HG03378 (cell line): ENCODE measurements around the gene KANK3.
"Not testable (repeated sequence)": the region's sequence is repeated elsewhere in the genome, so short reads cannot be mapped to it uniquely, and the experiment has no call there.

Experiments used
- ATAC-seq: cut with Tn5 transposase; IDR thresholded peaks from one replicate; pipeline ENCODE4 v1.9.1; 2021; ENCODE audit warnings: mild to moderate bottlenecking, moderate library complexity; ENCODE audit not compliant: unreplicated experiment

KANK3 gene

GRCh38 chr19:8342684-8343482, at the start of gene KANK3:
Gene KANK3 (minus strand): TSS chr19:8343262. CDS start chr19:8337828, 5,434 bp downstream.
- no peak for ATAC-seq

- no peak for ATAC-seq
Observed at GRCh38 chr19:8392017-8392591, 49.0 kb upstream of the KANK3 start.

- no peak for ATAC-seq
Observed at GRCh38 chr19:8391198-8392016, 48.3 kb upstream of the KANK3 start.

GRCh38 chr19:8390617-8390981, 47.5 kb upstream of the KANK3 start:
- peak; percentile 14 for ATAC-seq

GRCh38 chr19:8389891-8390616, 47.0 kb upstream of the KANK3 start, which contains the start of gene RAB11B:
Gene RAB11B (plus strand): TSS chr19:8390360. CDS start chr19:8390417, 57 bp downstream.
- ATAC-seq, result peak; percentile 90

- no peak for ATAC-seq
Observed at GRCh38 chr19:8388612-8388958, 45.5 kb upstream of the KANK3 start.

GRCh38 chr19:8387688-8388611, 44.9 kb upstream of the KANK3 start:
- no peak for ATAC-seq

GRCh38 chr19:8386990-8387389, 43.9 kb upstream of the KANK3 start:
- ATAC-seq, result no peak

- not testable (repeated sequence) for ATAC-seq
Observed at GRCh38 chr19:8386419-8386818, 43.4 kb upstream of the KANK3 start.

GRCh38 chr19:8385566-8385965, 42.5 kb upstream of the KANK3 start:
- not testable (repeated sequence) for ATAC-seq

GRCh38 chr19:8385103-8385502, 42.0 kb upstream of the KANK3 start:
- not testable (repeated sequence) for ATAC-seq

GRCh38 chr19:8384569-8384968, 41.5 kb upstream of the KANK3 start:
- not testable (repeated sequence) for ATAC-seq

- not testable (repeated sequence) for ATAC-seq
Observed at GRCh38 chr19:8379156-8379891, 36.3 kb upstream of the KANK3 start.

GRCh38 chr19:8377598-8377997, 34.5 kb upstream of the KANK3 start:
- no peak for ATAC-seq

- ATAC-seq, result not testable (repeated sequence)
Observed at GRCh38 chr19:8376373-8376974, 33.4 kb upstream of the KANK3 start.

GRCh38 chr19:8375766-8376165, 32.7 kb upstream of the KANK3 start:
- ATAC-seq, result not testable (repeated sequence)

GRCh38 chr19:8373867-8374813, 31.1 kb upstream of the KANK3 start:
- no peak for ATAC-seq
